HepG2 (cell line): ENCODE measurements around the gene TYMP. TPM values are rescaled to one million over a fixed set of nuclear protein-coding genes. Genes with fewer than 3 reads are reported as not detected.

Experiments used
- AFF4 ChIP-seq: sonication (generic); formaldehyde crosslinking; IDR thresholded peaks from 2 replicates; pipeline ENCODE4 v1.4.0; 2020; ENCODE audit warnings: missing genetic modification reagents
- ARNT2 ChIP-seq: sonication (generic); formaldehyde crosslinking; IDR thresholded peaks from 2 replicates; pipeline ENCODE4 v1.8.0; 2022; ENCODE audit warnings: mild to moderate bottlenecking, low read depth, missing genetic modification reagents, moderate library complexity
- CENPT ChIP-seq: sonication (generic); formaldehyde crosslinking; IDR thresholded peaks from 2 replicates; pipeline ENCODE4 v1.8.0; 2022; ENCODE audit warnings: low read depth, mild to moderate bottlenecking, moderate library complexity, missing genetic modification reagents
- DRAP1 ChIP-seq: IDR thresholded peaks from 2 replicates; pipeline ENCODE4 v1.6.1; 2016; ENCODE audit warnings: missing genetic modification reagents, missing compliant biosample characterization
- ELF3 ChIP-seq: IDR thresholded peaks from 2 replicates; pipeline ENCODE4 v1.6.1; 2016; ENCODE audit warnings: missing genetic modification reagents, missing compliant biosample characterization
- HDAC2 ChIP-seq: sonication (generic); formaldehyde crosslinking; IDR thresholded peaks from 2 replicates; pipeline ENCODE4 v1.4.0; 2020; ENCODE audit warnings: missing genetic modification reagents
- HOMEZ ChIP-seq: IDR thresholded peaks from 2 replicates; pipeline ENCODE4 v1.6.1; 2016; ENCODE audit warnings: low read depth
- MBD4 ChIP-seq: IDR thresholded peaks from 2 replicates; pipeline ENCODE4 v1.6.1; 2012; ENCODE audit warnings: low read length, inconsistent platforms, borderline replicate concordance
- PPARG ChIP-seq: conservative IDR thresholded peaks from 2 replicates; pipeline ENCODE4 v1.6.1; 2016; ENCODE audit warnings: missing biosample characterization, missing genetic modification reagents
- PRDM10 ChIP-seq: sonication (generic); formaldehyde crosslinking; IDR thresholded peaks from 2 replicates; pipeline ENCODE4 v1.4.0; 2020; ENCODE audit warnings: low read depth, missing genetic modification reagents
- TEAD2 ChIP-seq: sonication (generic); formaldehyde crosslinking; IDR thresholded peaks from 2 replicates; pipeline ENCODE4 v1.9.0; 2021; ENCODE audit warnings: missing genetic modification reagents
- ZNF484 ChIP-seq: sonication (generic); formaldehyde crosslinking; IDR thresholded peaks from 2 replicates; pipeline ENCODE4 v1.5.1; 2020; ENCODE audit warnings: mild to moderate bottlenecking, low read depth, missing genetic modification reagents, borderline replicate concordance
- ZNF589 ChIP-seq: sonication (generic); formaldehyde crosslinking; conservative IDR thresholded peaks from 2 replicates; pipeline ENCODE4 v1.8.0; 2022; ENCODE audit warnings: mild to moderate bottlenecking, moderate library complexity, missing genetic modification reagents
- ZNF687 ChIP-seq: sonication (generic); formaldehyde crosslinking; IDR thresholded peaks from 2 replicates; pipeline ENCODE4 v1.5.1; 2020; ENCODE audit warnings: mild to moderate bottlenecking, missing genetic modification reagents, moderate library complexity
- polyA plus RNA-seq, 8 experiments: library from polyadenylated mRNA; depleted of rRNA in 3 of 8; stranded (reverse) in 7 of 8; unstranded in 1 of 8; fragments of >200 nt; fragmentation: Illumina TruSeq in 4 of 8; extraction: Trizol in 4 of 8; gene quantifications; 2 replicates each; pipeline versions ENCODE4 v1.2.1 to v1.2.3, GENCODE V29; 2011 to 2016; ENCODE audit warnings: low read depth in 4 of 8, missing spikeins in 1 of 8, mixed read lengths in 1 of 8; ENCODE audit not compliant: insufficient read depth in 1 of 8
- total RNA-seq, 5 experiments: library from RNA; depleted of rRNA; stranded (reverse); fragments of >200 nt; fragmentation: Illumina TruSeq; extraction: Trizol; gene quantifications; 2 replicates each; pipeline ENCODE4 v1.2.3, GENCODE V29; 2016; ENCODE audit warnings: low read depth in 1 of 5

The TYMP gene
- total and polyA plus RNA-seq, 2 of the 13 experiments (the other 11 are each of a cell fraction or from before 2014, with no cell fraction given), result 3.9 to 4.3 TPM

GRCh38 chr22:50507991-50508884, 21.6 kb downstream of the TYMP start, which contains the start of gene NCAPH2 (continued):
- TF ChIP-seq PRDM10 (no peak), HDAC2 (CRISPR knock-in tag) (peak; percentile 85), DRAP1 (CRISPR knock-in tag) (peak; percentile 60), ELF3 (CRISPR knock-in tag) (0 out of 2 replicates have a peak, but pooled peaks have one; percentile 42), MBD4 (no peak), PPARG (CRISPR knock-in tag) (0 out of 2 replicates have a peak, but pooled peaks have one; percentile 41), HOMEZ (CRISPR knock-in tag) (no peak), CENPT (no peak), ZNF589 (CRISPR knock-in tag) (peak; percentile 81; the same call in 1 of the 2 replicates), AFF4 (CRISPR knock-in tag) (no peak), ZNF687 (CRISPR knock-in tag) (peak; percentile 57), TEAD2 (CRISPR knock-in tag) (no peak), ARNT2 (CRISPR knock-in tag) (no peak), ZNF484 (CRISPR knock-in tag) (no peak)
